Measurements from ENCODE around the gene NFAM1. TPM values are rescaled to one million over a fixed set of nuclear protein-coding genes. Genes with fewer than 3 reads are reported as not detected.

Gene NFAM1
- total RNA-seq, 1 experiment from 2014 or later = 0.12 TPM

GRCh38 chr22:42439021-42439567 is 6.9 kb upstream of the NFAM1 start:
- TF ChIP-seq FOSL1 (IDR thresholded peaks at IDR 0.05; ENCODE audit: low read depth) (no peak), REST (IDR thresholded peaks at IDR 0.05; ENCODE audit: low read depth) (no peak), ZNF274 (IDR thresholded peaks at IDR 0.05; ENCODE audit: low read depth, low read length) (no peak), EZH2 (IDR thresholded peaks at IDR 0.05) (no peak), ATF3 (IDR thresholded peaks at IDR 0.05) (no peak), SIN3A (IDR thresholded peaks at IDR 0.05; ENCODE audit: low read depth) (no peak), SRF (IDR thresholded peaks at IDR 0.05; ENCODE audit: low read depth) (no peak), YY1 (IDR thresholded peaks at IDR 0.05; ENCODE audit: extremely low read depth, insufficient replicate concordance, low read depth, low read length) (no peak), POLR2A (IDR thresholded peaks at IDR 0.05; ENCODE audit: borderline replicate concordance, extremely low read depth, insufficient read depth, insufficient read length) (no peak), POLR2AphosphoS5 (IDR thresholded peaks at IDR 0.05; ENCODE audit: low read depth, low read length) (no peak), CTCF (IDR thresholded peaks at IDR 0.05 in 2 of 3, conservative IDR thresholded peaks at IDR 0.05 in 1 of 3; ENCODE audit: borderline replicate concordance in 1 of 3, insufficient read depth in 1 of 3, low read depth in 2 of 3, low read length in 2 of 3) (no peak), EZH2phosphoT487 (IDR thresholded peaks at IDR 0.05; ENCODE audit: borderline replicate concordance) (no peak), JUND (IDR thresholded peaks at IDR 0.05) (no peak), CEBPB (IDR thresholded peaks at IDR 0.05; ENCODE audit: low read depth) (no peak), EGR1 (IDR thresholded peaks at IDR 0.05; ENCODE audit: low read depth) (no peak), TCF7L2 (IDR thresholded peaks at IDR 0.05; ENCODE audit: borderline replicate concordance, extremely low read depth, insufficient read depth, insufficient read length) (no peak), ZBTB33 (IDR thresholded peaks at IDR 0.05; ENCODE audit: extremely low read depth, insufficient replicate concordance, low read length) (no peak), CBX3 (IDR thresholded peaks at IDR 0.05; ENCODE audit: low read depth) (no peak)
- TF ChIP-seq, protein P1, sequence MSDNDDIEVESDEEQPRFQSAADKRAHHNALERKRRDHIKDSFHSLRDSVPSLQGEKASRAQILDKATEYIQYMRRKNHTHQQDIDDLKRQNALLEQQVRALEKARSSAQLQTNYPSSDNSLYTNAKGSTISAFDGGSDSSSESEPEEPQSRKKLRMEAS (IDR thresholded peaks at IDR 0.05) = no peak
- Histone ChIP-seq H2AFZ (ENCODE audit: low read depth, low read length, poor library complexity, severe bottlenecking) (no peak overlapping the region), H3K4me3 (replicated peaks in 1 of 2; ENCODE audit: low read depth in 1 of 2, low read length in 2 of 2) (no peak overlapping the region), H3K79me2 (ENCODE audit: insufficient read depth, low read length) (no peaks in the 10 kb centered on the region), H3K9ac (ENCODE audit: low read length) (no peak overlapping the region), H3K9me2 (ENCODE audit: insufficient read depth) (no peaks in the 10 kb centered on the region), H3K27me3 (ENCODE audit: insufficient read depth, low read length) (no peaks in the 10 kb centered on the region), H3K36me3 (ENCODE audit: control insufficient read depth in 1 of 2, insufficient read depth in 2 of 2, low read length in 2 of 2) (no peaks in the 10 kb centered on the region), H3K4me2 (ENCODE audit: low read length) (no peak overlapping the region), H3K9me3 (ENCODE audit: control insufficient read depth in 1 of 2, insufficient read depth in 1 of 2, low read depth in 1 of 2, low read length in 2 of 2) (no peaks in the 10 kb centered on the region), H3K27ac (ENCODE audit: low read depth, low read length) (no peak overlapping the region), H3K4me1 (ENCODE audit: control insufficient read depth in 1 of 2, insufficient read depth in 2 of 2, low read length in 2 of 2) (peaks cover 5 to 28% of the 10 kb centered on the region in 2 experiments), H4K20me1 (ENCODE audit: insufficient read depth) (no peaks in the 10 kb centered on the region)
- ATAC-seq (no peak), DNase-seq (ENCODE audit: low read depth, low spot score) (no peak)
- intact Hi-C loops (cut with micrococcal nuclease) = loop anchor here (5.0 kb wide), 1 partner anchor 162 kb away; no protein-coding TSS in a partner anchor
- CTCF ChIA-PET = interaction anchor here (3.0 to 3.2 kb wide), 2 partner anchors 268 to 348 kb away, joined by 13 to 28 read pairs; partner anchors contain the start of gene NDUFA6
- BruUV-seq (replicated peaks) = no TSS peak
- POLR2A ChIA-PET = no interaction called here
- RAD21 ChIA-PET (ENCODE audit: low non-redundant PET in 1 of 2, low total read pairs in 2 of 2, uncharacterized antibody in 2 of 2, unreplicated experiment in 2 of 2) = no interaction called here
